Endothelial cell of umbilical vein (primary cell): ENCODE results near the gene GOLPH3L. TPM values are rescaled to one million over a fixed set of nuclear protein-coding genes. Genes with fewer than 3 reads are reported as not detected.
A peak's percentile ranks its signal among the peaks of the same experiment; 100 is the strongest.

Source experiments
- BruUV-seq: library from RNA; stranded (reverse); fragments of 400-500 nt; replicated peaks from 2 replicates; lab custom pipeline; 2021; lab: Mats Ljungman, UMichigan
- CTCF ChIA-PET: fragments of 300-600, 350-600 bp; sonication (Branson Sonifier 250); formaldehyde crosslinking; loops from one replicate; lab custom pipeline; 2021; ENCODE audit warnings: antibody characterized with exemption, inconsistent platforms; lab: Charles Lee
- POLR2A ChIA-PET: fragments of 300-600, 350-600 bp; sonication (Branson Sonifier 250); formaldehyde crosslinking; loops from one replicate; lab custom pipeline; 2021; ENCODE audit warnings: antibody characterized with exemption, inconsistent platforms; lab: Charles Lee
- DNase-seq: peaks from one replicate; pipeline ENCODE4 v3.0.0-alpha.2; 2011; ENCODE audit warnings: low read depth, low spot score
- FAIRE-seq: peaks from 2 replicates; lab custom pipeline; 2011; peaks lifted over from hg19 to GRCh38; lab: Jason Lieb, UNC
- H2AFZ ChIP-seq: 2 replicates; pipeline ENCODE4 v1.6.0; 2012; ENCODE audit warnings: low read depth, low read length, control low read depth, inconsistent platforms
- H3K27ac ChIP-seq: 2 replicates; pipeline ENCODE4 v1.5.1; 2011; ENCODE audit warnings: low read depth, mild to moderate bottlenecking, control low read depth, low read length, moderate library complexity; ENCODE audit not compliant: insufficient read depth
- H3K27me3 ChIP-seq, 2 experiments: 2 replicates each; pipeline versions ENCODE4 v1.6.0 to v1.6.1; 2011; ENCODE audit warnings: low read length in 2 of 2, mixed read lengths in 1 of 2; ENCODE audit not compliant: control insufficient read depth in 2 of 2, insufficient read depth in 2 of 2
- H3K36me3 ChIP-seq, 2 experiments: 2 replicates in 1 of 2; 3 replicates in 1 of 2; pipeline ENCODE4 v1.5.1; 2011; ENCODE audit warnings: low read length in 2 of 2, mild to moderate bottlenecking in 1 of 2, moderate library complexity in 1 of 2; ENCODE audit not compliant: control insufficient read depth in 2 of 2, insufficient read depth in 2 of 2; ENCODE audit errors: extremely low read depth in 1 of 2
- H3K4me1 ChIP-seq: 3 replicates; pipeline ENCODE4 v1.5.1; 2011; ENCODE audit warnings: mild to moderate bottlenecking, low read length; ENCODE audit not compliant: control insufficient read depth, insufficient read depth; ENCODE audit errors: extremely low read depth
- H3K4me2 ChIP-seq: 2 replicates; pipeline ENCODE4 v1.6.1; 2011; ENCODE audit warnings: low read length, control low read depth, mixed read lengths; ENCODE audit not compliant: insufficient read depth
- H3K4me3 ChIP-seq, 3 experiments: fragments of 200-600 bp in 1 of 3; sonication (generic), shearing (Covaris generic) in 1 of 3; replicated peaks in 1 of 3; 2 replicates each; pipeline ENCODE4 v1.5.1; 2011 to 2016; ENCODE audit warnings: control low read depth in 3 of 3, low read length in 3 of 3, mild to moderate bottlenecking in 2 of 3, inconsistent platforms in 1 of 3, low read depth in 1 of 3, moderate library complexity in 1 of 3; ENCODE audit not compliant: insufficient read depth in 1 of 3
- H3K79me2 ChIP-seq: 2 replicates; pipeline ENCODE4 v1.6.0; 2012; ENCODE audit warnings: low read length, inconsistent platforms; ENCODE audit not compliant: control insufficient read depth, insufficient read depth
- H3K9ac ChIP-seq: replicated peaks from 2 replicates; pipeline ENCODE3; 2011; ENCODE audit warnings: low read length, control low read depth; ENCODE audit not compliant: insufficient read depth; ENCODE audit errors: extremely low read depth
- H3K9me1 ChIP-seq: replicated peaks from 3 replicates; pipeline ENCODE4 v1.6.0; 2011; ENCODE audit warnings: mild to moderate bottlenecking, low read length; ENCODE audit not compliant: control insufficient read depth, insufficient read depth; ENCODE audit errors: extremely low read depth
- H3K9me3 ChIP-seq: replicated peaks from 2 replicates; pipeline ENCODE4 v1.5.1; 2012; ENCODE audit warnings: low read length, inconsistent platforms; ENCODE audit not compliant: control insufficient read depth, insufficient read depth
- H4K20me1 ChIP-seq: replicated peaks from 2 replicates; pipeline ENCODE3; 2011; ENCODE audit warnings: mild to moderate bottlenecking, low read length; ENCODE audit not compliant: control insufficient read depth, insufficient read depth; ENCODE audit errors: extremely low read depth
- CTCF ChIP-seq, 2 donors: IDR thresholded peaks; 1 replicate in 1 of 2; 2 replicates in 1 of 2; pipeline ENCODE4 v1.5.1; 2011; ENCODE audit warnings: low read length in 2 of 2, mild to moderate bottlenecking in 2 of 2, moderate library complexity in 2 of 2, control low read depth in 1 of 2, inconsistent platforms in 1 of 2, low read depth in 1 of 2; ENCODE audit not compliant: insufficient read depth in 1 of 2; ENCODE audit errors: extremely low read depth in 1 of 2
- EZH2 ChIP-seq: IDR thresholded peaks from 2 replicates; pipeline ENCODE4 v1.6.1; 2012; ENCODE audit warnings: borderline replicate concordance, low read depth, mild to moderate bottlenecking, moderate library complexity, low read length, inconsistent platforms; ENCODE audit not compliant: severe bottlenecking
- FOS ChIP-seq: IDR thresholded peaks from 2 replicates; pipeline ENCODE4 v1.6.1; 2011; ENCODE audit warnings: mild to moderate bottlenecking, low read length, moderate library complexity, borderline replicate concordance; ENCODE audit not compliant: insufficient read depth
- GATA2 ChIP-seq: IDR thresholded peaks from 2 replicates; pipeline ENCODE4 v1.7.0; 2011; ENCODE audit warnings: low read depth, mild to moderate bottlenecking, moderate library complexity, mixed read lengths, low read length; ENCODE audit not compliant: insufficient read length, insufficient read depth
- JUN ChIP-seq: IDR thresholded peaks from 2 replicates; pipeline ENCODE4 v1.6.1; 2011; ENCODE audit warnings: borderline replicate concordance, low read depth; ENCODE audit not compliant: insufficient read length, insufficient read depth
- MYC ChIP-seq: IDR thresholded peaks from one replicate; pipeline ENCODE4 v1.6.1; 2011; ENCODE audit warnings: mild to moderate bottlenecking, low read depth, low read length
- POLR2A ChIP-seq: IDR thresholded peaks from 2 replicates; pipeline ENCODE4 v1.6.1; 2012; ENCODE audit warnings: low read depth, mild to moderate bottlenecking, control low read depth, low read length
- dilution Hi-C: fragments of 300-500 bp; cut with MboI; formaldehyde crosslinking; loops from one replicate; pipeline ENCODE4 v1.15.0; 2019; ENCODE audit warnings: low sequenced_read_pairs; ENCODE audit not compliant: extremely low pct_ligation_motif_present
- intact Hi-C: fragments of 100-400 bp; cut with micrococcal nuclease; formaldehyde crosslinking; loops from one replicate; pipeline ENCODE4 v1.10.0; 2022
- polyA plus RNA-seq, 4 experiments: library from polyadenylated mRNA; depleted of rRNA in 3 of 4; stranded (reverse) in 3 of 4; unstranded in 1 of 4; fragments of >200 nt; gene quantifications; 2 replicates each; pipeline versions ENCODE4 v1.2.1 to v1.2.3, GENCODE V29; 2011 to 2012; ENCODE audit warnings: missing spikeins in 1 of 4
- total RNA-seq: library from RNA; stranded (reverse); gene quantifications from 2 replicates; pipeline ENCODE4 v1.2.3, GENCODE V29; 2021
- TF ChIP-seq, protein P1 (sequence below): IDR thresholded peaks from 2 replicates; pipeline ENCODE4 v1.6.1; 2011; ENCODE audit not compliant: insufficient read depth, insufficient read length

GOLPH3L gene
- total and polyA plus RNA-seq, 2 donors (not counting 3 experiments of a cell fraction or from before 2014, with no cell fraction given): 15.7 to 34.9 TPM

DNA sequence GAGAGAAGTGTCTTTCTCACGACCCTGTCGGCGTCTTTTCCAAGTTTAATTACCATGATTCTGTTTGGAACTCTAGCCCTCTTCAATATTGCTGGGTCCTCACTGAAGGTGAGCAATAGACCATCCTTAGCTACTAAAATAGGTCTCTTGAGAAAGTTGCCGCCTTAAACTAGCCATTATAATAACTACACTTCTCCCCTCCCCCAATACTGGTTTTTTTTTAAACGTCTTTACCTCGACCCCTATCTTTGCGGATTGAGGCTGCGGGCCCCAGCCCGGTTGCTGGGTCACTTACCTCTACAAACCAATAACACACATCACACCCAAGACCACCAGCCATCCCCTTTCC, 68.2 kb downstream of the GOLPH3L start:
- H3K4me3 ChIP-seq: peak overlapping the region; percentile 55 to 89 (median 67)
- peaks cover 28% of the 10 kb centered on the region for H3K79me2 ChIP-seq
- H3K4me1 ChIP-seq: peaks cover 11% of the 10 kb centered on the region
- ChIA-PET POLR2A (interaction anchor here (0.6 to 3.8 kb wide), 3 partner anchors 17 to 50 kb away, joined by 3 to 43 read pairs (median 5); partner anchors contain the start of gene MCL1), CTCF (interaction anchor here (1.3 to 3.2 kb wide), 4 partner anchors 9 to 185 kb away, joined by 7 to 37 read pairs (median 12); no protein-coding TSS in a partner anchor)
- no peak for DNase-seq
- TSS peak; percentile 37 for BruUV-seq
- H3K27me3 ChIP-seq: no peaks in the 10 kb centered on the region
- dilution Hi-C loops (no loop called here), intact Hi-C loops (loop anchor here (1.0 to 10.0 kb wide), 10 partner anchors 7 to 349 kb away; partner anchors contain the start of genes ARNT, MCL1 and RPRD2)
- H2AFZ ChIP-seq: peak overlapping the region; percentile 37
- no peaks in the 10 kb centered on the region for H3K9me3 ChIP-seq
- no peaks in the 10 kb centered on the region for H3K9me1 ChIP-seq
- H3K27ac ChIP-seq: peak overlapping the region; percentile 71
- peak overlapping the region; percentile 83 for H3K9ac ChIP-seq
- H3K4me2 ChIP-seq: peak overlapping the region; percentile 93
- H3K36me3 ChIP-seq: peaks cover 10 to 16% of the 10 kb centered on the region in 2 experiments
- no peaks in the 10 kb centered on the region for H4K20me1 ChIP-seq
- no peak for FAIRE-seq
- TF ChIP-seq FOS (no peak), JUN (no peak), EZH2 (no peak), GATA2 (no peak), POLR2A (no peak), MYC (no peak), CTCF (IDR thresholded peaks at IDR 0.05; ENCODE audit: extremely low read depth in 1 of 2, insufficient read depth in 1 of 2, low read depth in 1 of 2, low read length in 2 of 2) (no peak)
- TF ChIP-seq, protein P1, sequence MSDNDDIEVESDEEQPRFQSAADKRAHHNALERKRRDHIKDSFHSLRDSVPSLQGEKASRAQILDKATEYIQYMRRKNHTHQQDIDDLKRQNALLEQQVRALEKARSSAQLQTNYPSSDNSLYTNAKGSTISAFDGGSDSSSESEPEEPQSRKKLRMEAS: no peak
